NT2/D1 (cell line): ENCODE results near the gene PEX26.

Source experiments
- DNase-seq: peaks from one replicate; pipeline ENCODE4 v3.0.0-alpha.2; 2011; ENCODE audit warnings: low read depth, low spot score
- H3K27me3 ChIP-seq: 2 replicates; pipeline ENCODE4 v1.6.0; 2011; ENCODE audit warnings: mild to moderate bottlenecking; ENCODE audit not compliant: insufficient read length, insufficient read depth
- H3K36me3 ChIP-seq: 2 replicates; pipeline ENCODE4 v1.6.1; 2011; ENCODE audit warnings: mild to moderate bottlenecking, low read length, mixed read lengths; ENCODE audit not compliant: insufficient read depth, insufficient read length
- H3K4me1 ChIP-seq: 2 replicates; pipeline ENCODE4 v1.5.1; 2011; ENCODE audit not compliant: insufficient read depth, insufficient read length
- H3K4me3 ChIP-seq: 2 replicates; pipeline ENCODE4 v1.5.1; 2011; ENCODE audit warnings: low read depth; ENCODE audit not compliant: insufficient read length
- H3K9ac ChIP-seq: 2 replicates; pipeline ENCODE4 v1.6.0; 2011; ENCODE audit warnings: low read depth; ENCODE audit not compliant: insufficient read length
- H3K9me3 ChIP-seq: 2 replicates; pipeline ENCODE4 v1.5.1; 2011; ENCODE audit warnings: mild to moderate bottlenecking, low read length; ENCODE audit not compliant: insufficient read depth
- SUZ12 ChIP-seq: IDR thresholded peaks from 2 replicates; pipeline ENCODE4 v1.6.1; 2011; ENCODE audit not compliant: insufficient read length, insufficient read depth; ENCODE audit errors: extremely low read depth
- YY1 ChIP-seq: IDR thresholded peaks from 2 replicates; pipeline ENCODE4 v1.6.1; 2011; ENCODE audit not compliant: insufficient read length, insufficient read depth
- ZNF274 ChIP-seq: IDR thresholded peaks from 2 replicates; pipeline ENCODE4 v1.6.1; 2011; ENCODE audit warnings: mild to moderate bottlenecking, low read depth, low read length

The PEX26 gene

GRCh38 chr22:18111759-18112330 is 34.1 kb downstream of the PEX26 start:
- no peaks in the 10 kb centered on the region for H3K4me1 ChIP-seq
- H3K9ac ChIP-seq = no peak overlapping the region
- TF ChIP-seq ZNF274 = no peak
- no peak for TF ChIP-seq SUZ12
- TF ChIP-seq YY1 = no peak
- peak overlapping the region; percentile 39 for H3K4me3 ChIP-seq
- H3K9me3 ChIP-seq = no peaks in the 10 kb centered on the region
- peaks cover 27% of the 10 kb centered on the region for H3K27me3 ChIP-seq
- no peaks in the 10 kb centered on the region for H3K36me3 ChIP-seq
- DNase-seq = no peak

- no peaks in the 10 kb centered on the region for H3K4me1 ChIP-seq
- no peak overlapping the region for H3K9ac ChIP-seq
- TF ChIP-seq ZNF274 = no peak
- TF ChIP-seq YY1 = no peak
- no peak for TF ChIP-seq SUZ12
- no peak overlapping the region for H3K4me3 ChIP-seq
- DNase-seq = no peak
- no peaks in the 10 kb centered on the region for H3K36me3 ChIP-seq
- peaks cover 27% of the 10 kb centered on the region for H3K27me3 ChIP-seq
- no peaks in the 10 kb centered on the region for H3K9me3 ChIP-seq
Measured at GRCh38 chr22:18112440-18112839, 34.6 kb downstream of the PEX26 start.

- H3K4me3 ChIP-seq = no peak overlapping the region
- no peaks in the 10 kb centered on the region for H3K9me3 ChIP-seq
- H3K36me3 ChIP-seq = no peaks in the 10 kb centered on the region
- no peak for TF ChIP-seq SUZ12
- TF ChIP-seq ZNF274 = no peak
- no peak for TF ChIP-seq YY1
- H3K9ac ChIP-seq = no peak overlapping the region
- H3K4me1 ChIP-seq = peaks cover 3% of the 10 kb centered on the region
- H3K27me3 ChIP-seq = peaks cover 27% of the 10 kb centered on the region
- no peak for DNase-seq
Measured at GRCh38 chr22:18113680-18114394, 36.0 kb downstream of the PEX26 start.

- Histone ChIP-seq H3K9ac (no peak overlapping the region), H3K4me3 (no peak overlapping the region), H3K4me1 (peaks cover 5% of the 10 kb centered on the region), H3K36me3 (no peaks in the 10 kb centered on the region), H3K27me3 (peaks cover 24% of the 10 kb centered on the region), H3K9me3 (no peaks in the 10 kb centered on the region)
- no peak for DNase-seq
- TF ChIP-seq YY1 = no peak
- no peak for TF ChIP-seq SUZ12
- no peak for TF ChIP-seq ZNF274
Measured at GRCh38 chr22:18114495-18114894, 36.7 kb downstream of the PEX26 start.

GRCh38 chr22:18114976-18115652 is 37.3 kb downstream of the PEX26 start:
- no peak for DNase-seq
- H3K36me3 ChIP-seq = no peaks in the 10 kb centered on the region
- H3K9me3 ChIP-seq = no peaks in the 10 kb centered on the region
- H3K4me3 ChIP-seq = no peak overlapping the region
- H3K9ac ChIP-seq = no peak overlapping the region
- H3K4me1 ChIP-seq = peaks cover 6% of the 10 kb centered on the region
- no peak for TF ChIP-seq SUZ12
- TF ChIP-seq YY1 = no peak
- no peak for TF ChIP-seq ZNF274
- peaks cover 18% of the 10 kb centered on the region for H3K27me3 ChIP-seq

- H3K4me3 ChIP-seq = no peak overlapping the region
- no peak overlapping the region for H3K9ac ChIP-seq
- H3K9me3 ChIP-seq = no peaks in the 10 kb centered on the region
- peaks cover 6% of the 10 kb centered on the region for H3K4me1 ChIP-seq
- H3K27me3 ChIP-seq = peaks cover 10% of the 10 kb centered on the region
- H3K36me3 ChIP-seq = no peaks in the 10 kb centered on the region
- TF ChIP-seq YY1 = no peak
- TF ChIP-seq SUZ12 = no peak
- TF ChIP-seq ZNF274 = no peak
- DNase-seq = no peak
Measured at GRCh38 chr22:18115906-18116371, 38.1 kb downstream of the PEX26 start.

GRCh38 chr22:18116634-18117033 is 38.8 kb downstream of the PEX26 start:
- H3K27me3 ChIP-seq = peaks cover 3% of the 10 kb centered on the region
- no peak overlapping the region for H3K9ac ChIP-seq
- no peak overlapping the region for H3K4me3 ChIP-seq
- no peaks in the 10 kb centered on the region for H3K9me3 ChIP-seq
- H3K36me3 ChIP-seq = no peaks in the 10 kb centered on the region
- no peak for DNase-seq
- no peak for TF ChIP-seq YY1
- no peak for TF ChIP-seq SUZ12
- no peak for TF ChIP-seq ZNF274
- H3K4me1 ChIP-seq = peaks cover 6% of the 10 kb centered on the region
